Naive thymus-derived CD8-positive, alpha-beta T cell (primary cell): Measurements from ENCODE around the gene DIAPH2. TPM values are rescaled to one million over a fixed set of nuclear protein-coding genes. Genes with fewer than 3 reads are reported as not detected.
"Not testable (repeated sequence)": the region's sequence is repeated elsewhere in the genome, so short reads cannot be mapped to it uniquely, and the experiment has no call there.

Experiments
- ATAC-seq, 2 donors: fragments of 150-1000 bp; cut with Tn5 transposase in 1 of 2; sonication (Bioruptor Pico), chemical (Tn5 transposase) in 1 of 2; 1 replicate in 1 of 2; 2 replicates in 1 of 2; pipeline ENCODE4 v1.10.0; 2021; ENCODE audit warnings: mild to moderate bottlenecking in 2 of 2, moderate library complexity in 2 of 2
- POLR2A ChIA-PET: fragments of 350-600 bp; sonication (Branson Sonifier 250); formaldehyde crosslinking; loops from one replicate; lab custom pipeline; 2021; ENCODE audit warnings: antibody characterized with exemption; lab: Charles Lee
- DNase-seq, 10 donors: peaks; one replicate each; pipeline versions ENCODE4 v3.0.0 to v3.0.0-alpha.2; 2020 to 2022
- H3K27ac Mint-ChIP-seq, 10 donors: one replicate each; pipeline ENCODE4 v1.8.0; 2020 to 2022; ENCODE audit warnings: mild to moderate bottlenecking in 10 of 10, mixed read lengths in 10 of 10, moderate library complexity in 4 of 10, inconsistent platforms in 1 of 10
- H3K27me3 Mint-ChIP-seq, 5 donors: one replicate each; pipeline ENCODE4 v1.8.0; 2021 to 2022; ENCODE audit warnings: mixed read lengths in 5 of 5
- H3K36me3 Mint-ChIP-seq, 3 donors: one replicate each; pipeline ENCODE4 v1.8.0; 2020 to 2022; ENCODE audit warnings: mixed read lengths in 3 of 3, mild to moderate bottlenecking in 2 of 3, inconsistent platforms in 1 of 3
- H3K4me1 Mint-ChIP-seq, 4 donors: one replicate each; pipeline ENCODE4 v1.8.0; 2021 to 2022; ENCODE audit warnings: mixed read lengths in 4 of 4
- H3K4me3 Mint-ChIP-seq, 10 donors: one replicate each; pipeline ENCODE4 v1.8.0; 2020 to 2022; ENCODE audit warnings: mild to moderate bottlenecking in 10 of 10, mixed read lengths in 10 of 10, moderate library complexity in 6 of 10, inconsistent platforms in 1 of 10
- H3K9me3 Mint-ChIP-seq, 9 donors: one replicate each; pipeline ENCODE4 v1.8.0; 2020 to 2022; ENCODE audit warnings: mixed read lengths in 9 of 9, mild to moderate bottlenecking in 3 of 9, inconsistent platforms in 1 of 9, moderate library complexity in 1 of 9
- polyA plus RNA-seq, 3 donors: library from polyadenylated mRNA; unstranded; fragments of 300-500 nt; fragmentation: Illumina TruSeq; gene quantifications; one replicate each; pipeline ENCODE4 v1.2.3, GENCODE V29; 2021
- total RNA-seq, 8 experiments: library from RNA in 2 of 8; stranded (reverse) in 2 of 8; gene quantifications; one replicate each; pipeline ENCODE4 v1.2.3 and lab custom pipeline; 2021 to 2026

DIAPH2 gene
- total and polyA plus RNA-seq, 5 experiments from 2014 or later: 4.2 to 6.1 (median 5.9) TPM

GRCh38 chrX:97402903-97403302 is 718.3 kb downstream of the DIAPH2 start:
- H3K27ac Mint-ChIP-seq: no peak overlapping the region
- ATAC-seq: no peak
- POLR2A ChIA-PET: no interaction called here

GRCh38 chrX:97405031-97405660 is 720.5 kb downstream of the DIAPH2 start:
- peaks cover 0 to 11% (median 5%) of the 10 kb centered on the region in 9 donors for H3K9me3 Mint-ChIP-seq
- no peak for DNase-seq
- H3K27ac Mint-ChIP-seq: no peak overlapping the region
- no peak for ATAC-seq
- no peaks in the 10 kb centered on the region for H3K4me1 Mint-ChIP-seq
- H3K27me3 Mint-ChIP-seq: no peaks in the 10 kb centered on the region
- H3K36me3 Mint-ChIP-seq: peaks cover 0 to 6% (median 5%) of the 10 kb centered on the region in 3 donors
- POLR2A ChIA-PET: no interaction called here
- no peak overlapping the region for H3K4me3 Mint-ChIP-seq

More at GRCh38 chrX:97402903-97403302, 718.3 kb downstream of the DIAPH2 start:
- peaks cover 3 to 12% (median 11%) of the 10 kb centered on the region in 4 donors for H3K4me1 Mint-ChIP-seq
- H3K9me3 Mint-ChIP-seq: no peaks in the 10 kb centered on the region
- H3K4me3 Mint-ChIP-seq: no peak overlapping the region
- no peak for DNase-seq
- H3K27me3 Mint-ChIP-seq: no peaks in the 10 kb centered on the region
- peaks cover 0 to 3% (median 0%) of the 10 kb centered on the region in 3 donors for H3K36me3 Mint-ChIP-seq

GRCh38 chrX:97409632-97410415 is 725.2 kb downstream of the DIAPH2 start:
- POLR2A ChIA-PET, H3K27ac Mint-ChIP-seq, DNase-seq, ATAC-seq, H3K4me3 Mint-ChIP-seq, H3K27me3 Mint-ChIP-seq, H3K36me3 Mint-ChIP-seq, H3K4me1 Mint-ChIP-seq: not testable (repeated sequence)
- peaks cover 0 to 21% (median 7%) of the 10 kb centered on the region in 9 donors for H3K9me3 Mint-ChIP-seq

- H3K27ac Mint-ChIP-seq: no peak overlapping the region
- ATAC-seq: no peak
- H3K36me3 Mint-ChIP-seq: peaks cover 0 to 2% (median under 1%) of the 10 kb centered on the region in 3 donors
- DNase-seq: no peak
- H3K4me3 Mint-ChIP-seq: no peak overlapping the region
- peaks cover 0 to 1% (median 0%) of the 10 kb centered on the region in 4 donors for H3K4me1 Mint-ChIP-seq
- POLR2A ChIA-PET: no interaction called here
- H3K9me3 Mint-ChIP-seq: peaks cover 0 to 10% (median 2%) of the 10 kb centered on the region in 9 donors
- H3K27me3 Mint-ChIP-seq: no peaks in the 10 kb centered on the region
These were observed 731.8 kb downstream of the DIAPH2 start for GRCh38 chrX:97416461-97416860.

GRCh38 chrX:97429101-97429500 is 744.5 kb downstream of the DIAPH2 start:
- DNase-seq (no peak), ATAC-seq (no peak)
- no peaks in the 10 kb centered on the region for H3K4me1 Mint-ChIP-seq
- no peaks in the 10 kb centered on the region for H3K27me3 Mint-ChIP-seq
- no peaks in the 10 kb centered on the region for H3K9me3 Mint-ChIP-seq
- POLR2A ChIA-PET: no interaction called here
- H3K4me3 Mint-ChIP-seq: no peak overlapping the region
- H3K36me3 Mint-ChIP-seq: peaks cover 0 to 24% (median 5%) of the 10 kb centered on the region in 3 donors
- no peak overlapping the region for H3K27ac Mint-ChIP-seq

- DNase-seq: no peak
- ATAC-seq: no peak
- H3K9me3 Mint-ChIP-seq: no peaks in the 10 kb centered on the region
- no peaks in the 10 kb centered on the region for H3K4me1 Mint-ChIP-seq
- peaks cover 0 to 24% (median 5%) of the 10 kb centered on the region in 3 donors for H3K36me3 Mint-ChIP-seq
- POLR2A ChIA-PET: no interaction called here
- H3K27me3 Mint-ChIP-seq: no peaks in the 10 kb centered on the region
- H3K27ac Mint-ChIP-seq: no peak overlapping the region
- H3K4me3 Mint-ChIP-seq: no peak overlapping the region
These were observed 746.6 kb downstream of the DIAPH2 start for GRCh38 chrX:97431281-97431680.

- no peak for DNase-seq
- H3K27me3 Mint-ChIP-seq: no peaks in the 10 kb centered on the region
- POLR2A ChIA-PET: no interaction called here
- no peaks in the 10 kb centered on the region for H3K36me3 Mint-ChIP-seq
- no peaks in the 10 kb centered on the region for H3K9me3 Mint-ChIP-seq
- no peaks in the 10 kb centered on the region for H3K4me1 Mint-ChIP-seq
- H3K27ac Mint-ChIP-seq: no peak overlapping the region
- no peak overlapping the region for H3K4me3 Mint-ChIP-seq
- ATAC-seq: no peak
These were observed 761.7 kb downstream of the DIAPH2 start for GRCh38 chrX:97446298-97446882.

- POLR2A ChIA-PET: no interaction called here
- Mint-ChIP-seq H3K27me3 (no peaks in the 10 kb centered on the region), H3K36me3 (no peaks in the 10 kb centered on the region), H3K4me1 (no peaks in the 10 kb centered on the region), H3K27ac (no peak overlapping the region), H3K9me3 (no peaks in the 10 kb centered on the region), H3K4me3 (no peak overlapping the region)
- ATAC-seq: no peak
- no peak for DNase-seq
These were observed 762.7 kb downstream of the DIAPH2 start for GRCh38 chrX:97447306-97447705.

- DNase-seq (no peak), ATAC-seq (no peak)
- Mint-ChIP-seq H3K4me1 (no peaks in the 10 kb centered on the region), H3K36me3 (no peaks in the 10 kb centered on the region), H3K9me3 (no peaks in the 10 kb centered on the region), H3K4me3 (no peak overlapping the region), H3K27ac (no peak overlapping the region), H3K27me3 (no peaks in the 10 kb centered on the region)
- POLR2A ChIA-PET: no interaction called here
These were observed 767.6 kb downstream of the DIAPH2 start for GRCh38 chrX:97452283-97452682.

- Mint-ChIP-seq H3K4me1 (no peaks in the 10 kb centered on the region), H3K36me3 (peaks cover 0 to 6% (median 3%) of the 10 kb centered on the region in 3 donors), H3K27me3 (no peaks in the 10 kb centered on the region), H3K4me3 (no peak overlapping the region), H3K27ac (no peak overlapping the region), H3K9me3 (peaks cover 0 to 2% (median 0%) of the 10 kb centered on the region in 9 donors)
- DNase-seq (no peak), ATAC-seq (no peak)
- POLR2A ChIA-PET: no interaction called here
These were observed 777.1 kb downstream of the DIAPH2 start for GRCh38 chrX:97461763-97462162.

- H3K36me3 Mint-ChIP-seq: peaks cover 0 to 3% (median 0%) of the 10 kb centered on the region in 3 donors
- ATAC-seq (no peak), DNase-seq (no peak)
- no peaks in the 10 kb centered on the region for H3K9me3 Mint-ChIP-seq
- H3K4me1 Mint-ChIP-seq: no peaks in the 10 kb centered on the region
- H3K27me3 Mint-ChIP-seq: no peaks in the 10 kb centered on the region
- POLR2A ChIA-PET: no interaction called here
- no peak overlapping the region for H3K4me3 Mint-ChIP-seq
- no peak overlapping the region for H3K27ac Mint-ChIP-seq
These were observed 786.4 kb downstream of the DIAPH2 start for GRCh38 chrX:97471071-97471470.

GRCh38 chrX:97474933-97475332 is 790.3 kb downstream of the DIAPH2 start:
- Mint-ChIP-seq H3K27ac (no peak overlapping the region), H3K4me3 (no peak overlapping the region), H3K27me3 (no peaks in the 10 kb centered on the region), H3K4me1 (no peaks in the 10 kb centered on the region), H3K9me3 (no peaks in the 10 kb centered on the region), H3K36me3 (no peaks in the 10 kb centered on the region)
- ATAC-seq: no peak
- DNase-seq: no peak
- POLR2A ChIA-PET: no interaction called here
